Measurements from ENCODE around the gene PSMB3.
"Not testable (repeated sequence)": the region's sequence is repeated elsewhere in the genome, so short reads cannot be mapped to it uniquely, and the experiment has no call there.

Gene PSMB3

DNA sequence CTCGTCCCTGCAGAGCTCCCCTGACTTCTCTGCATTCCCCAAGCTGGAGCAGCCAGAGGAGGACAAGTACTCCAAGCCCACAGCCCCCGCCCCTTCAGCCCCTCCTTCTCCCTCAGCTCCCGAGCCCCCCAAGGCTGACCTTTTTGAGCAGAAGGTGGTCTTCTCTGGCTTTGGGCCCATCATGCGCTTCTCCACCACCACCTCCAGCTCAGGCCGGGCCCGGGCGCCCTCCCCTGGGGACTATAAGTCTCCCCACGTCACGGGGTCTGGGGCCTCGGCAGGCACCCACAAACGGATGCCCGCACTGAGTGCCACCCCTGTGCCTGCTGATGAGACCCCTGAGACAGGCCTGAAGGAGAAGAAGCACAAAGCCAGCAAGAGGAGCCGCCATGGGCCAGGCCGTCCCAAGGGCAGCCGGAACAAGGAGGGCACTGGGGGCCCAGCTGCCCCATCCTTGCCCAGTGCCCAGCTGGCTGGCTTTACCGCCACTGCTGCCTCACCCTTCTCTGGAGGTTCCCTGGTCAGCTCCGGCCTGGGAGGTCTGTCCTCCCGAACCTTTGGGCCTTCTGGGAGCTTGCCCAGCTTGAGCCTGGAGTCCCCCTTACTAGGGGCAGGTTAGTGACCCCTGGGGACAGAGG lies 36.1 kb upstream of the PSMB3 start:
- DNase-seq: no peak

GRCh38 chr17:38717139-38717745 lies 35.3 kb upstream of the PSMB3 start:
- no peak for DNase-seq

DNA sequence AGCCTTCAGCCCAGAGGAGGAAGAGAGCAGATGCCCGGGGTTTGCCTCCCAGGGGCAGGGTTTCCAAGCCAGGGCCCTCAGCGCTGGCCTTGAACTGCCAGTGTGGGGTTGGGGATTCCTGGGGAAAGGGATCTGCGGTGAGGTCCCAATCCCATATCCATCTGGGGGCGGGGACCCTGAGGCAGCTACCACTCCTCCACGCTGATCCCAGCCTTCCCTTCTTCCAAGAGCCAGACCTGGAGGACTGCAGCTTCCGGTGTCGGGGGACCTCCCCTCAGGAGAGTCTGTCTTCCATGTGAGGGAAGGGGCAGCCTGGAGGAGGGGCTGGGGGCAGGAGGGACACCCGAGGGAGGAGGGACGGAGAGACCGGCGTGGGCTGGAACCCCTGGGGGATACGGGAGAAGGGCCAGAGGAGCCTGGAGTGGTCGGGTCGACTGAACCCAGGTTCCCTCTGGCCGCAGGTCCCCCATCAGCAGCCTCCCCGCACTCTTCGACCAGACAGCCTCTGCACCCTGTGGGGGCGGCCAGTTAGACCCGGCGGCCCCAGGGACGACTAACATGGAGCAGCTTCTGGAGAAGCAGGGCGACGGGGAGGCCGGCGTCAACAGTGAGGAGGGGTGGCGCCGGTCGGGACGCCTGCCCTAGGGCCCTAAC lies 33.1 kb upstream of the PSMB3 start:
- DNase-seq: no peak

GRCh38 chr17:38719943-38720641 lies 32.4 kb upstream of the PSMB3 start:
- DNase-seq: no peak

DNA sequence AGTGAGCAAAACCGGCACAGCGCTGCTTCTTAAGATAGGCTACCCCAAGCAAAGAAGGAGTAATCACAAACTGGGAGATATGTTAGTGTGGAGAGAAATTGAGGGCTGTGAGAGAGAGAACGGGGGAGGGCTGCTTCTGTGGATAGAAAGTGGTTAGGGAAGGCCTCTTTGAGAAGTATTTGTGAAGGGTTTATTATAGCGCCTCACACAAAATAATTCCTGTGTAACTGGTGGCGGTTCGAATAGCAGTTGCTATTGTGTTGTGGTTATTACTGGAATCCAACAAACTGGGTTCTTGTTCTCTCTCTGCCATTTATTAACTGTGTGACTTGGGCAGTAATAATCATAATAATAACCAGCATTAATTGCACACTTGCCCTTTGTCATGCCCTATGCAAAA lies 31.6 kb upstream of the PSMB3 start:
- DNase-seq: no peak

- DNase-seq: no peak
These were observed 30.7 kb upstream of the PSMB3 start for GRCh38 chr17:38721802-38722201.

DNA sequence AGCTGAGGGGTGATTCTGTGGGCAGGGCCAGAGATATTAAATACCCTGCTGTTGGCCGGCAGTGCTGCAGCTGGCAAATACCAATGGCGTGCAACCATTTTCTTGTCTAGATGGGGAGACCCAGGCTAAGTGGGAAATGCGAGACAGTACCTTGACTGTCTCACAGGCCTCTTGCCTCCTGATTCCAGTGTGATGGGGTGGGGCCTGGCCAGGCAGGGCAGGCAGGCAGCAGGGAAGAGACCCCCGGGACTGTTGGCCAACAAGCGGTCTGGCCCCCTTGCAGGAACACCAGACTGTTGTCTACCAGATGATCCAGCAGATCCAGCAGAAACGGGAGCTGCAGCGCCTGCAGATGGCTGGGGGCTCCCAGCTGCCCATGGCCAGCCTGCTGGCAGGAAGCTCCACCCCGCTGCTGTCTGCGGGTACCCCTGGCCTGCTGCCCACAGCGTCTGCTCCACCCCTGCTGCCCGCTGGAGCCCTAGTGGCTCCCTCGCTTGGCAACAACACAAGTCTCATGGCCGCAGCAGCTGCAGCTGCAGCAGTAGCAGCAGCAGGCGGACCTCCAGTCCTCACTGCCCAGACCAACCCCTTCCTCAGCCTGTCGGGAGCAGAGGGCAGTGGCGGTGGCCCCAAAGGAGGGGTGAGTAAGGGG lies 28.1 kb upstream of the PSMB3 start:
- peak; percentile 76 for DNase-seq

DNA sequence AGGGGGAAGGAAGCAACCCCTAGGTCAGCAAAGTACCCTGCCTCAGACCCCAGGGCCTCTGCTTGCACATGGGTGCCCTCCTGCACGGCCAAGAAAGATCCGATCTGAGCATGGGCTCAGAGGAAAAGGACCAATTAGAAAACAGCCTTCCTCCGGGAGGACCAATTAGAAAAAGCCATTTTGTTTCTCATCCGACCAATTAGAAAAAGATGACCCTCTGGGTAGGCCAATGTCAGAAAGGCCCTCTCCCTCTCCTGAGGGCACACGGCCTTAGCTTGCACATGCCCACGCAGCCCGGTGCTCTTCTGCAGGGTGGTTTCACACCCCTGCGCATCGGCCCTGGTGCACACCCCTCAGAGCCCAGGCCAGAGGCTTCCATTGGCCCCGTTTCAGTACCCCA lies 27.5 kb upstream of the PSMB3 start:
- no peak for DNase-seq

- not testable (repeated sequence) for DNase-seq
These were observed 26.4 kb upstream of the PSMB3 start for GRCh38 chr17:38726145-38726544.

DNA sequence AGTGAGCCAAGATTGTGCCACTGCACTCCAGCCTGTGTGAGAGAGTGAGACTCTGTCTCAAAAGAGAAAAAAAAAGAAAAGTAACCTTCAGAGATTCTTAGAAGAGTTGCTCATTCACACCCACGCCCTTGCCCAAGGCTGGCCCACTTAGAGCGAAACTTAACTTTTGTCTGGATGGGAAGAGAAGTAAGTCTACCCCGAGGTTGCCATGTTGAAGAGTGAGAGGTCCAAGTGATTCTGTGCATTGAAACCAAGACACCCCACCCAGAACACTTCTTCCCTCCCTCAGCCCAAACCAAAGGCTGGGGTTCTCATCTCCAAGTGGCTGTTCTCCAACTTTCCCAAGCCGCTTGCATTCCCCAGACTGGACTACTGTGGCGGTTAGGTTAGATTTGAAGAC lies 24.8 kb upstream of the PSMB3 start:
- no peak for DNase-seq

DNA sequence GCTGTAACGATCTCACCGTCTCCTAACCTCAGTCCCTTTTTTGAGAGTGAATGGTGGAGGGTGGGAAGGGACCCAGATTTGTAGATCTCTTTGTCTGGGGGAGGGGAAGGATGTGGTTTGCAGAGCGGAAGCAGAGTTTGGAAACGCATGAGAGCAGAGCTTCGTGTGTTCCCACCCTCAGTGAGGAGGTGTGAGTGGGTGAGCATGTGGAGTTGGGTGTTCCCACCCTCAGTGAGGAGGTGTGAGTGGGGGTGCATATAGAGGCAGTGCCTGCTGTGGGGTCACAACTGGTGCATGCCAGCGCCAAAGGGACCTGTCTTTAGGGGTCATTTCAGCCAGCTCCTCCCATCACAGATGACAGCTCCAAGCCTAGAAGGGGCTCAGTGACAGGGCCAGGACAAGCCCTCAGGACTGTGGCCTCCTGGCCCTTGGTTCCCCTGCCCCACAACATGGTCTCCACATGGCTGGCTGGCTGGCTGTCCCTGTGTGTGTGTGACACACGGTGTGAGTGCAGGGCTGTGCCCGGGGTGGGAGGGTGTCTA lies 24.2 kb upstream of the PSMB3 start:
- no peak for DNase-seq

GRCh38 chr17:38729368-38729885 lies 23.1 kb upstream of the PSMB3 start:
- DNase-seq: no peak

- DNase-seq: peak; percentile 97
These were observed 22.5 kb upstream of the PSMB3 start, which contains the start of gene CISD3 for GRCh38 chr17:38729886-38730525. Gene CISD3 (plus strand): TSS chr17:38730341. CDS start chr17:38730359, 18 bp downstream.

GRCh38 chr17:38730526-38731379 lies 21.8 kb upstream of the PSMB3 start:
- peak; percentile 65 for DNase-seq

DNA sequence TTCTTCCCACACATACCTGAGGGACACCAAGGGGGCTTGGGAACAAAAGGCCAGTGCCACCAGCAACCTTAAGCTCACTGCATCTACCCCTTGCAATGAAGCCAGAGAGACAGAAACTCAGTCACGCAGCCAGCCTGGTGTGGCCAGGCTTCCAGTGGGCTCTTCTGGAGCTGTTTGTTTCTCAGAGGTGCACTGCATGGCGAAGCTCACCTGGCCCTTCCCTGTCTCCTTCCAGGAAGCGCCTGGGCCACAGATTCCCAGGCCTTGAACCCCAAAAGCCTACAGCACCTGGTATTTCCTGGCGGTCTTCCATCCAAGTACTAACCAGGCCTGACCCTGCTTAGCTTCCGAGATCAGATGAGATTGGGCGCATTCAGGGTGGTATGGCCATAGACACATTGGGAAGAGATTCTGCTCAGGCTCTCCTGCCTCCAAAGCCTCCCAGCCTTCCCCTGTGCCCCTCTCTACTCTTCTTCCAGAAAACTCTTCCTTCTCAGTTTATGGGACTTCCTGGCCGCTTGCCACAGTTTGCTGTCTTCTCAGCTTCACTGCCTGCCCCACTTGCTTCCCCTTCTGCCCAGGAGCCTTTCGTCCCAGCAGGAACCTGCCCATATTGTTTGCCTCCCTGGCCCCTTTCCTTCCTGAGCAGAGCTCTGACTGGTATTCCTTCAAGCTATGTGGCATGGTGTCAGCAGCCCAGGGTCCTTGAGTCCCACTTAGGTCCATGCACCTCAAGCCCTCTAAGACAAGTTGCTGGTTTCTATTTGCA lies 20.8 kb upstream of the PSMB3 start:
- no peak for DNase-seq

GRCh38 chr17:38732376-38733281 lies 19.9 kb upstream of the PSMB3 start:
- no peak for DNase-seq

- no peak for DNase-seq
These were observed 19.1 kb upstream of the PSMB3 start for GRCh38 chr17:38733282-38733981.

All from NCI-H774 (cell line).